H9 (cell line): ENCODE measurements around the gene KEAP1. TPM values are rescaled to one million over a fixed set of nuclear protein-coding genes. Genes with fewer than 3 reads are reported as not detected.

Experiments used
- DNase-seq: peaks from one replicate; pipeline ENCODE4 v3.0.0-alpha.2; 2017
- H2AFZ ChIP-seq: one replicate; pipeline ENCODE4 v1.6.1; 2013; ENCODE audit warnings: mild to moderate bottlenecking, low read length, control low read depth, moderate library complexity
- H2AK5ac ChIP-seq: 2 replicates; pipeline ENCODE4 v1.6.1; 2013; ENCODE audit warnings: low read length, control low read depth, mixed read lengths; ENCODE audit not compliant: insufficient read length
- H2BK120ac ChIP-seq: one replicate; pipeline ENCODE4 v1.6.1; 2013; ENCODE audit warnings: low read depth, mild to moderate bottlenecking, low read length, control low read depth, inconsistent platforms; ENCODE audit not compliant: poor library complexity, severe bottlenecking
- H2BK12ac ChIP-seq: 2 replicates; pipeline ENCODE4 v1.6.1; 2013; ENCODE audit warnings: low read length, control low read depth, mixed read lengths, low read depth; ENCODE audit not compliant: insufficient read length
- H2BK15ac ChIP-seq: 2 replicates; pipeline ENCODE4 v1.6.1; 2013; ENCODE audit warnings: low read depth, low read length, control low read depth
- H2BK20ac ChIP-seq: one replicate; pipeline ENCODE4 v1.6.1; 2013; ENCODE audit warnings: low read depth, mild to moderate bottlenecking, low read length, control low read depth, inconsistent platforms; ENCODE audit not compliant: poor library complexity, severe bottlenecking
- H2BK5ac ChIP-seq: 2 replicates; pipeline ENCODE4 v1.6.1; 2013; ENCODE audit warnings: low read length, control low read depth, mixed read lengths; ENCODE audit not compliant: insufficient read length
- H3K14ac ChIP-seq: 2 replicates; pipeline ENCODE4 v1.6.1; 2013; ENCODE audit warnings: low read length, control low read depth; ENCODE audit not compliant: insufficient read depth
- H3K18ac ChIP-seq: 2 replicates; pipeline ENCODE4 v1.6.1; 2013; ENCODE audit warnings: low read depth, mild to moderate bottlenecking, mixed read lengths, low read length, control low read depth; ENCODE audit not compliant: insufficient read length
- H3K23ac ChIP-seq: 2 replicates; pipeline ENCODE4 v1.6.1; 2013; ENCODE audit warnings: low read length, control low read depth, mixed read lengths, low read depth; ENCODE audit not compliant: insufficient read length
- H3K23me2 ChIP-seq: 2 replicates; pipeline ENCODE4 v1.6.1; 2013; ENCODE audit warnings: low read depth, mild to moderate bottlenecking, mixed read lengths, low read length, control low read depth; ENCODE audit not compliant: insufficient read length, poor library complexity, severe bottlenecking
- H3K27ac ChIP-seq: 2 replicates; pipeline ENCODE4 v1.5.1; 2013; ENCODE audit warnings: low read length, control low read depth, mixed read lengths, low read depth; ENCODE audit not compliant: insufficient read length
- H3K27me3 ChIP-seq: 2 replicates; pipeline ENCODE4 v1.6.1; 2013; ENCODE audit warnings: low read length, control low read depth, inconsistent platforms; ENCODE audit not compliant: insufficient read depth
- H3K4ac ChIP-seq: 2 replicates; pipeline ENCODE4 v1.6.1; 2013; ENCODE audit warnings: low read depth, mild to moderate bottlenecking, control low read depth, inconsistent platforms, low read length, moderate library complexity
- H3K4me1 ChIP-seq: 2 replicates; pipeline ENCODE4 v1.6.1; 2013; ENCODE audit warnings: low read length, control low read depth, inconsistent platforms; ENCODE audit not compliant: insufficient read depth
- H3K4me2 ChIP-seq: 2 replicates; pipeline ENCODE4 v1.6.1; 2013; ENCODE audit warnings: low read length, control low read depth, mixed read lengths; ENCODE audit not compliant: insufficient read length, insufficient read depth
- H3K56ac ChIP-seq: 2 replicates; pipeline ENCODE4 v1.6.1; 2013; ENCODE audit warnings: low read depth, mild to moderate bottlenecking, mixed read lengths, low read length, control low read depth; ENCODE audit not compliant: insufficient read length
- H3K79me1 ChIP-seq: 2 replicates; pipeline ENCODE4 v1.6.1; 2013; ENCODE audit warnings: low read depth, mild to moderate bottlenecking, moderate library complexity, low read length, control low read depth, inconsistent platforms; ENCODE audit not compliant: insufficient read depth, poor library complexity, severe bottlenecking
- H3K79me2 ChIP-seq: 2 replicates; pipeline ENCODE4 v1.6.1; 2013; ENCODE audit warnings: low read length, control low read depth, inconsistent platforms; ENCODE audit not compliant: insufficient read depth
- H3K9ac ChIP-seq: 2 replicates; pipeline ENCODE4 v1.6.1; 2013; ENCODE audit warnings: low read length, control low read depth, mixed read lengths; ENCODE audit not compliant: insufficient read length; ENCODE audit errors: extremely low read depth
- H3K9me3 ChIP-seq: one replicate; pipeline ENCODE4 v1.6.1; 2013; ENCODE audit warnings: low read depth, low read length, inconsistent platforms; ENCODE audit not compliant: control insufficient read depth
- H3T11ph ChIP-seq: one replicate; pipeline ENCODE4 v1.6.1; 2013; ENCODE audit warnings: mild to moderate bottlenecking, low read length, control low read depth, inconsistent platforms
- H4K20me1 ChIP-seq: one replicate; pipeline ENCODE4 v1.6.1; 2013; ENCODE audit not compliant: control insufficient read depth, insufficient read length, insufficient read depth
- H4K5ac ChIP-seq: 2 replicates; pipeline ENCODE4 v1.6.1; 2013; ENCODE audit warnings: low read depth, mild to moderate bottlenecking, mixed read lengths, low read length, control low read depth; ENCODE audit not compliant: insufficient read length
- H4K8ac ChIP-seq: replicated peaks from 2 replicates; pipeline ENCODE4 v1.6.1; 2013; ENCODE audit warnings: low read length, control low read depth, mixed read lengths, low read depth; ENCODE audit not compliant: insufficient read length
- H4K91ac ChIP-seq: 2 replicates; pipeline ENCODE4 v1.6.1; 2013; ENCODE audit warnings: low read depth, mild to moderate bottlenecking, moderate library complexity, mixed read lengths, low read length, control low read depth; ENCODE audit not compliant: insufficient read length
- H3K27ac Mint-ChIP-seq, 3 experiments: 2 replicates in 2 of 3; 3 replicates in 1 of 3; pipeline ENCODE4 v1.8.0; 2020 to 2021; ENCODE audit warnings: mixed read lengths in 3 of 3, mild to moderate bottlenecking in 1 of 3, moderate library complexity in 1 of 3
- H3K27me3 Mint-ChIP-seq: 2 replicates; pipeline ENCODE4 v1.8.0; 2021; ENCODE audit warnings: low read depth, mild to moderate bottlenecking, moderate library complexity, mixed read lengths
- H3K36me3 Mint-ChIP-seq, 3 experiments: 2 replicates in 2 of 3; 3 replicates in 1 of 3; pipeline ENCODE4 v1.8.0; 2020 to 2021; ENCODE audit warnings: low read depth in 3 of 3, mixed read lengths in 3 of 3; ENCODE audit not compliant: insufficient read depth in 1 of 3
- H3K4me1 Mint-ChIP-seq, 2 experiments: 2 replicates each; pipeline ENCODE4 v1.8.0; 2020; ENCODE audit warnings: mixed read lengths in 2 of 2
- H3K4me3 Mint-ChIP-seq, 2 experiments: 2 replicates in 1 of 2; 3 replicates in 1 of 2; pipeline ENCODE4 v1.8.0; 2020 to 2021; ENCODE audit warnings: mild to moderate bottlenecking in 2 of 2, mixed read lengths in 2 of 2, moderate library complexity in 1 of 2
- H3K9me3 Mint-ChIP-seq, 2 experiments: 2 replicates in 1 of 2; 3 replicates in 1 of 2; pipeline ENCODE4 v1.8.0; 2020; ENCODE audit warnings: mild to moderate bottlenecking in 2 of 2, mixed read lengths in 2 of 2, moderate library complexity in 1 of 2
- CTCF ChIP-seq: fragments of 200-600 bp; sonication (generic); conservative IDR thresholded peaks from 3 replicates; pipeline ENCODE4 v1.8.0; 2021; ENCODE audit warnings: antibody characterized with exemption, mild to moderate bottlenecking
- WGBS: extraction: QIAGEN DNeasy Blood & Tissue Kit; methylation state at CpG from one replicate; pipeline ENCODE4 v1.1.7; 2013; ENCODE audit warnings: missing lambda C conversion rate, low lambda C conversion rate, mixed read lengths; ENCODE audit not compliant: insufficient read length; ENCODE audit errors: extremely low coverage; 5-methylcytosine and 5-hydroxymethylcytosine counted together
- total RNA-seq: library from RNA; stranded (reverse); gene quantifications from 2 replicates; pipeline ENCODE4 v1.2.1, GENCODE V29; 2021

The KEAP1 gene
- total RNA-seq, 1 experiment from 2014 or later = 88.7 TPM

- Mint-ChIP-seq H3K36me3 (peaks cover 34 to 75% (median 68%) of the 10 kb centered on the region in 3 experiments; a peak in 6 of 7 replicates), H3K9me3 (no peaks in the 10 kb centered on the region), H3K27ac (no peak overlapping the region), H3K27me3 (no peaks in the 10 kb centered on the region), H3K4me1 (0 out of 4 replicates have a peak, but pooled peaks cover 2 to 5% of the 10 kb centered on the region in 2 experiments), H3K4me3 (no peak overlapping the region)
- Histone ChIP-seq H2AFZ (no peak overlapping the region), H3K27me3 (no peaks in the 10 kb centered on the region), H3K4me1 (no peaks in the 10 kb centered on the region), H4K20me1 (no peaks in the 10 kb centered on the region), H3K4ac (no peak overlapping the region), H3K4me2 (no peak overlapping the region), H2BK12ac (no peak overlapping the region), H3K79me1 (no peaks in the 10 kb centered on the region), H2BK5ac (no peak overlapping the region), H4K5ac (no peak overlapping the region), H2AK5ac (no peak overlapping the region), H3K27ac (no peak overlapping the region), H3K56ac (no peak overlapping the region), H4K8ac (no peak overlapping the region), H4K91ac (no peak overlapping the region), H2BK20ac (no peak overlapping the region), H3K23ac (no peak overlapping the region), H2BK120ac (no peak overlapping the region), H3K23me2 (no peaks in the 10 kb centered on the region), H3K9ac (no peak overlapping the region), H3T11ph (no peak overlapping the region), H3K9me3 (no peaks in the 10 kb centered on the region), H3K14ac (no peak overlapping the region), H3K79me2 (no peaks in the 10 kb centered on the region), H3K18ac (no peak overlapping the region), H2BK15ac (no peak overlapping the region)
- no peak for DNase-seq
- no peak for TF ChIP-seq CTCF
- WGBS = no CpG with 5 or more reads among the region's 7 CpGs
Measured at GRCh38 chr19:10549733-10550132, 46.6 kb upstream of the KEAP1 start.
